NCI-H748 (cell line): ENCODE data around the gene ANKRD13D.
A peak's percentile ranks its signal among the peaks of the same experiment; 100 is the strongest.

Experiments used
- DNase-seq: peaks from one replicate; lab custom pipeline; 2025; ENCODE audit not compliant: unreplicated experiment; lab: John Stamatoyannopoulos, UW

The ANKRD13D gene

GRCh38 chr11:67289226-67289650 lies at the start of gene ANKRD13D:
Gene ANKRD13D (plus strand): TSS chr11:67289303. CDS start chr11:67289461, 158 bp downstream.
- DNase-seq = peak; percentile 88

DNA sequence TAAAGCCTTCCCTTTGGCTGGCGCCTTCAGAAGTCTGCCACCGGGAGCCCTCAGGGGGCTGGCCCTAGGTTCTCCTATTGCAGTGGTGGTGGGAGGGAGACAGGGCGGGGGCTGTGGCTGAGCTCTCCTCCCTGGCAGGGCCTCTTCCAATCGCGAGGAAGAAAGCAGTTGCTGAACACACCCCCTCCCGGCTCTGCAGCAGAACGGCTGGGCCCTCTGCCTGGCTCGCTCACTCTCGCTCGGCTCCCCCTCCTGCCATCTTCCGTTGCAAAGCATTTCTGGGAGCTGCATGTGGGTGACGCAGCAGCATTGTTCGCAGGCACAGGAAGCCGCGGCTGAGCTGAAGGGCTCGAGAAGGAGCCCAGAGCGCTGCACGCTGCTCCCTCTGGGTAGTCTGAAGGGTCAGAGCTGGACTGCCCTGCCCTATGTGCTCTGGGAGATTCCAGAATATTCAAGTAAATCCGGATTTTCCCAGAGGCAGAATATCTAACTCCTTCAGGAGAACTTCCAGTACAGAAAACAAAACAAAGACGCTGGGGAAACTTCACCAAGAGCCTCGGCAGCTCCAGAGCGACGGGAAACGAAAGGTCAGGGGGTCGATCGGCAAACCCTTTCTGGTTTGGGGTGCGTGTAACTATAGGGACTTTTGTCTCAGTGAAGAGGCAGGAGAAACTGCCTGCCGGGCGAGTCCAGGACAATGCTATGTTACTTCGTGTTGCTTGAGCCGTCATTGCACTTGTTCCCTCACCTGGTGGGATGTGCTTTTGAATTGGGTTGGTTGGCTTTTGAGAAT lies 49.1 kb upstream of the ANKRD13D start:
- DNase-seq = peak; percentile 98

DNA sequence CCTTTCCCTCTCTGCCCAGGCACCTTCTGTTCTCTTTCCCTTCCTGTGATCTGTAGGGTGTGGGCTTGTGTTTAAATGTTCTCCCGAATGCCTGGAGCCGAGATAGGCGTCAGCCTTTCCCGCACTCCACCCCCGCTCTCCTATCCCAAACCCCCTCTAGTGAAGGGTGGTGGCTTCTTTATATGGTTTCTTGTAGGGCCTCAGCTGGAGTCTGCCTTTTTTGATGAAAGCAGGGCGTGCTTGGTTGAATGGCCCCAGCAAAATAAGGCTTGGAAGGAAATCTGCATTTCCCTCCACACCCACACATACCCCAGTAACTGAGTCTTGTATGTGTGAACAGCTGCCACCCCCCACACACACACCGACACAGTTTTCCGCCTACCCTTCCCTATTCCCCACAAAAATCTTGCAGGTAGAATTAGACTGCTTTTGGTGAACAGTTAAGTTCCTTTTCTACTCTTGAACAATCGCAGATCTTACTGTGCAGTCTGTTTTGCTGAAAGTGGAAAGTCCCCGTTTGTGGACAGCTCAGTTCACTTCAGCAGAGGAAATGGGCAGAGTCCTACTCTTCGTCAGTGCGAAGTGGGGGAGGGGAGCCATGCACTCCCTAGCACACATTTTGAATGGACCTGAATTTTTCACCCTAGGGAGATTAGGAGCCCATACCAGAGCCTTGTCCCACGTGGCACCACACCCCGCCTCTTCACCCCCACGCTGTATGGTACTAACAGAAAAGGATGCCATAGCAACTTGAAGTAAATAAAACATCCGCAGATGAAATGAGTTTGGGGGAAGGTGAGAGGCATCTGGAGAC lies 48.3 kb upstream of the ANKRD13D start:
- peak; percentile 45 for DNase-seq

DNA sequence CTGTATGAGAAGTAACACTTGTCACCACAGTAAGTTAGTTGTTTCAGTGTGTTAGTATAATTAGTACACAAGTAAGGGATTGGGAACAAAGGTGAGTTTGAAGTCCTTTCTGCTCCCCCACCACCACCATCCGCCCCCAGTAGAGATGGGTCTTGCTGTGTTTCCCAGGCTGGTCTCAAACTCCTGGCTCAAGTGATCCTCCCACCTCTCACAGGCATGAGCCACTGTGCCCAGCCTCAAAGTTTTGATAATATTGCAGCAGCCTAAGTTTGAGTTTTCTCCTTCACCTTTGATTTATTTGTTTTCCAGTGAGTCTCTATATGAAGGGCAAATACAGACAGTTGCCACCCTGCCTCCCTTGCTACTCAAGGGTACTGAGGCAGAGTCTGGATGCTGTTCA lies 46.6 kb upstream of the ANKRD13D start:
- DNase-seq = no peak

DNA sequence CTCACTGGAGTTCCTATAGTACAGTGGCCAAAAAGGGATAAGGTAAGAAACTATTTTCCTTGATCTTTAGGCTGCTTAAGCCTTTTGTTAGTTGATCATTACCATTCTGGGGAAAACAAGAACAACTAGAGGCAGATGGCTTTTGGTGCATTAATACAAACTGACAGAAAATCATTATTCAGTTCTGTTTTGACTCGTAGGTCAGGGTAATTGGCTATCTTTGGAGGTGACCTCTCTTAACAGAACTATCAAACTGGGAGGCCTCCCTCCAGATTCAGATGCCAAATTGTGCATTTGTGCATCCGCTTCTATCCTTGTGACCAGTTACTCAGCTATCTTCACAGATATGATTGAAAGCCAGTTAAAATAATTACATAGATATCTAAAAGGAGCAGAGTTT lies 46.1 kb upstream of the ANKRD13D start:
- DNase-seq = no peak

DNA sequence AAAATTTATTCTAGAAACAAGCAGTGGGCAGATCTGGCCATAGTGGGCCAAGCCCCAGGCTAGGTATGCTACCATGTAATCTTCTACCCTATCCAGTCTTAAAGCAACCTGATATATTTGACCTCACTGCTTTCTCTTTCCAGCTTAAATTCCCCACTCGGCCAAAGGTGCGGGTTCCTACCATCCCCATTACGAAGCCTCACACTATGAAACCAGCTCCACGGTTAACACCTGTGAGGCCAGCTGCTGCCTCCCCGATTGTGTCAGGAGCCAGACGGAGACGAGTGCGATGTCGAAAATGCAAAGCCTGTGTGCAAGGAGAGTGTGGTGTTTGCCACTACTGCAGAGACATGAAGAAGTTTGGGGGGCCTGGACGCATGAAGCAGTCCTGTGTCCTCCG lies 44.1 kb upstream of the ANKRD13D start:
- no peak for DNase-seq

DNA sequence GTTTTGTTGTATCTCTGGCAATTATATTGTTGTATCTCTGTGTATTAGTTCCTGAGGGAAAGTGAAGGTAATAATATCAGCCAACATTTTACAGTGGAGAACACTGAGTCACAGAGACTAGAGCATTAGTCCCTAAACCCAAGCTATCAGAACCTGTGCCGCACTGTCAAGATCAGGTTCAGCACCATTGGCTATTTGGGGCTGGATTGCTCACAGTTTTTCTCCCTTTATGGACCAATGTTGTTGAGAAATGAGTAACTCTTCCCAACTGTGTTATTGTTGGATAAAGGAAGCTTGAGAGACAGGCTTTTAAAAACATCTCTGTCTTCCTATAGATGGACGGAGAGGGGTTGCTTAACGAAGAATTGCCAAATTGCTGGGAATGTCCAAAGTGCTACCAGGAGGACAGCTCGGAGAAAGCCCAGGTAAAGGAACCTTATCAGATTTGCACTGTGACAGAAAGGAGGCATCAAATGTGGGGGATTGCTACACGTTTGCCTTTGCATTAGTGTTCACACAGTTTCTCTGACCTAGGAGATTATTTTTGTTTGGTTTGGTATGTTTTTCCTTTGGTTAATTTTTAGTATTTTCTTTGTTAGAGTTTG lies 41.1 kb upstream of the ANKRD13D start:
- DNase-seq = no peak

- no peak for DNase-seq
These were observed 40.5 kb upstream of the ANKRD13D start for GRCh38 chr11:67248653-67249052.

DNA sequence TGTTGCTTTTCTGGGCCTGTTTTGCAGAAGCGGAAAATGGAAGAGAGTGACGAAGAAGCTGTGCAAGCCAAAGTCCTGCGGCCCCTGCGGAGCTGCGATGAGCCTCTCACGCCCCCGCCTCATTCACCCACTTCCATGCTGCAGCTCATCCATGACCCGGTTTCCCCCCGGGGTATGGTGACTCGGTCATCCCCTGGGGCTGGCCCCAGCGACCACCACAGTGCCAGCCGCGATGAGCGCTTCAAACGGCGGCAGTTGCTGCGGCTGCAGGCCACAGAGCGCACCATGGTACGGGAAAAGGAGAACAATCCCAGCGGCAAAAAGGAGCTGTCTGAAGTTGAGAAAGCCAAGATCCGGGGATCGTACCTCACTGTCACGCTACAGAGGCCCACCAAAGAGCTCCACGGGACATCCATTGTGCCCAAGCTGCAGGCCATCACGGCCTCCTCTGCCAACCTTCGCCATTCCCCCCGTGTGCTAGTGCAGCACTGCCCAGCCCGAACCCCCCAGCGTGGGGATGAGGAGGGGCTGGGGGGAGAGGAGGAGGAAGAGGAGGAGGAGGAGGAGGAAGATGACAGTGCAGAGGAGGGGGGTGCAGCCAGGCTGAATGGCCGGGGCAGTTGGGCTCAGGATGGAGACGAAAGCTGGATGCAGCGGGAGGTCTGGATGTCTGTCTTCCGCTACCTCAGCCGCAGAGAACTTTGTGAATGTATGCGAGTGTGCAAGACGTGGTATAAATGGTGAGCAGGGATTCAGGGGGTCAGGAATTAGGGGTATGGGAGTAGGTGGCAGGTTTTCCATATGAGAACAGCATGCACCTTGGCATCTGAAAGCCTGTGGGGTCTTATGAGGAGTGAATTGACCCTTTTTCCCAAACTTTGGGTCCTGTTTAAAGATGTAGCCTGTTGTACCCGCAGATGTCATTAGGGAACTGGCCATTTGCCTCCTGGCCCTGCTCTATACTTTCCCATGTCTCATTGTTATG lies 38.8 kb upstream of the ANKRD13D start:
- no peak for DNase-seq

DNA sequence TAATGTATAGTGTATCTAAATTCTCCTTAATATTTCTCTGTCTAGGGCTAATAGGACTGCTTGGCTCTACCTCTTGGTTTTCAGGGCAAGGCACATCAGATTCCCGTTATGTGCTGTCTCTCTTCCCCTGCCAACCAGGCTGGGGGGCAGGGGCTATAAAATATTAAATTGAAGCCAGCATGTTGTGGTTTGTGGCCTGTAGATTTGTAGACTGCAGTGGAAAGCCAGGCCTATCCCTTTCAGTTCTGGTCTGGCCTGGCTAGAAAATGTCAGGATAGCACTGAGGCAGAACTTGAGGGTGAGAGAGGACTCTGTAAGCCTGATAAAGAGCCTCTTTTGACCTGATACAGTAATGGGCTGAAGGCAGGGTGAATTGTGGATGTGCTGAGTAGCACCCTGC lies 37.3 kb upstream of the ANKRD13D start:
- DNase-seq = no peak

DNA sequence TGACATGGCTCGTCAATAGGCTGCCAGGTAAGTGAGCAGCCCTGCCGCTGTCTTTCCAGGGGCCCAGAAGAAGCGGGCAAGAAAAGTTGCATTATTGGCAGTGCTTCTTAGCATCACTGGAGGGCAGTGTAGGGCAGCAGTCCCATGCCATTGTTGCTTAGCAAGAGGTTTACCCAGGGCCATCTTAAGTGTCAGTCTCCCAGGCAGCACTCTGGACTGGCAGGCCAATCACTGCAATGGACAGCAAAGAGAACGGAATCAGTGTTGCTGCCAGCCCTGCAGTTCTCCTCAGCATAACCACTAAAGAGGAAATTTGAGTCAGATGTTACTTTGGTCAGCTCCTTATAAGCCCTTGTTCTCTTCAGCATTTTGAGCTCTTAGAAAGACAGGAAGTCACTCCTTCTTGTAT lies 36.3 kb upstream of the ANKRD13D start:
- peak; percentile 9 for DNase-seq

DNA sequence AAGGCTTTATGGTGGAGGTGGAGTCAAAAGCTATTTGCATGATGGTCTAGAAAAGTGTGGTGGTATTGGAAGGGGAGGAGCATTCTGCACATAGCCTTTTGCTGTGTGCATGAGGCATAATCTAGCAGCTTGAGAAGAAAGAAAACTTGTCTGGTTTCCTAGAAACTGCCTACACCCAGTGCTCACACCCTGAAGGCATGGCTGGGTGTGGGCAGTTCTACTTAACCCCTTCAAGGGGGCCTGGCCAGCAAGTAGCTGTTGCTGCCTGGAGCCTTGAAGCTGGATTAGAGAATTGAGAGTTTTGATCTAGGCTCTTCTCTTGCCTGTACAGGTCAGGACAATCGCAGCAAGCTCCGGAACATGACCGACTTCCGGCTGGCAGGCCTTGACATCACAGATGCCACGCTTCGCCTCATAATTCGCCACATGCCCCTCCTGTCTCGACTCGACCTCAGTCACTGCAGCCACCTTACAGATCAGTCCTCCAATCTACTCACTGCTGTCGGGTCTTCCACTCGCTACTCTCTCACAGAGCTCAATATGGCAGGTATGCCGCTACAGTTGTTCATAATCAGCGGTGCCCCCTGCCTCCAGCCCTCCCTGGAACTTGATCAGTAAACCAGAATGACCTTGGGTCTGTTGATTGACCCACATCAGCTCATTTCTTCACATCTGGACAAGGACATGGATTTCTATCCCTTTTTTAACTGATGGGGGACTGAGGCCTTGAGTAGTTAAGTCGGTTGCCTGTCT lies 35.1 kb upstream of the ANKRD13D start:
- DNase-seq = no peak

GRCh38 chr11:67254798-67255197 lies 34.3 kb upstream of the ANKRD13D start:
- DNase-seq = no peak

DNA sequence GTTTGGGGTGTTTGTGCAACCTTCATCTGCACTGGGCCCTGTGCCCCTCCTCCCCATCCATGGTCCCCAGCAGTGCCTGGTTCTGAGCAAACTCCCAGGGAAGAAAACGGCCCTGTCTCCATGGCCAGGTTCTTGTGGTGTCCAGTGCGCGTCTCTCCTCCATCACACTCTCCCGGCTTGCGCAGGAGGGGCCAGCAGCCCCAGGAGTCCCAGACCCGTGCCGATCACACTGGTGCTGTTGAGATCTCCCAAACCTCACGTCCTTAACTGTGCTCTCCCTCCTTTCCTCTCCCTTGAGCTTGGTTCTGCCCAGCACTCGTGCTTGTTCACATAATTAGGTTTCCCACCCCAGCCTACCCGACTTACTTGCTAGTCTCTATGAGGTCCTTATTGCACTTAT lies 33.8 kb upstream of the ANKRD13D start:
- no peak for DNase-seq

GRCh38 chr11:67255864-67256263 lies 33.2 kb upstream of the ANKRD13D start:
- no peak for DNase-seq

DNA sequence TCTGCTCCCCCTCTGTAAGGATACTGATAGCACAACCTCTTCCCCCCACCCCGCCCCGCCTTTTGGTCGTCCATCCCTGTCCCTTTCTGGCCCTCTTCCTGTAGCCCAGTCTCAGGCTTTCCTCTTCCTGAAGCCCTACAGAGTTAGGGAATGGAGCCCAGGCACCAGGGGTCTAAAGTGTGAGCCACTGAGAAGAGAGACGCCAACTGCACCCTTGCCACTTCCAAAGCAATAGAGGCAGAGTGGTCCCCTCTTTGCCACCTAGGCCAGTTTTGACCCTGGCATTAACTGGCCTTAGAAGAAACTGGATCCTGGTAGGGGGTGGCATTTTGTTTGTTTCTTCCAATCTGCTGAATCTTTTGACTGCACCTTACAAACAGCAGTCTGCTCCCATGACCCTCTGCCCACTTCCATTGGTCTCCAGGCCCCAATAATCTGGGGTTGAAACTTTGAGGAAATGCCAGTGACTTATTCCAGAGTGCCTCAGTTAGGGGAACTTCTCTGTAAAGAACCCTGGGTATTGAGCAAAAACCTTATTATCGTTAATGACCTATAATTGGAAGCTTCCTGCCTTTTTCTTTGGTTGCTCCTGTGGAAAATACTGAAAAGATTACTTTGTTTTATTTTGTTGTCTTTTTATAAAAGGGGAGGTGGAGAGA lies 32.5 kb upstream of the ANKRD13D start:
- no peak for DNase-seq

- no peak for DNase-seq
These were observed 28.7 kb upstream of the ANKRD13D start for GRCh38 chr11:67260406-67260805.

DNA sequence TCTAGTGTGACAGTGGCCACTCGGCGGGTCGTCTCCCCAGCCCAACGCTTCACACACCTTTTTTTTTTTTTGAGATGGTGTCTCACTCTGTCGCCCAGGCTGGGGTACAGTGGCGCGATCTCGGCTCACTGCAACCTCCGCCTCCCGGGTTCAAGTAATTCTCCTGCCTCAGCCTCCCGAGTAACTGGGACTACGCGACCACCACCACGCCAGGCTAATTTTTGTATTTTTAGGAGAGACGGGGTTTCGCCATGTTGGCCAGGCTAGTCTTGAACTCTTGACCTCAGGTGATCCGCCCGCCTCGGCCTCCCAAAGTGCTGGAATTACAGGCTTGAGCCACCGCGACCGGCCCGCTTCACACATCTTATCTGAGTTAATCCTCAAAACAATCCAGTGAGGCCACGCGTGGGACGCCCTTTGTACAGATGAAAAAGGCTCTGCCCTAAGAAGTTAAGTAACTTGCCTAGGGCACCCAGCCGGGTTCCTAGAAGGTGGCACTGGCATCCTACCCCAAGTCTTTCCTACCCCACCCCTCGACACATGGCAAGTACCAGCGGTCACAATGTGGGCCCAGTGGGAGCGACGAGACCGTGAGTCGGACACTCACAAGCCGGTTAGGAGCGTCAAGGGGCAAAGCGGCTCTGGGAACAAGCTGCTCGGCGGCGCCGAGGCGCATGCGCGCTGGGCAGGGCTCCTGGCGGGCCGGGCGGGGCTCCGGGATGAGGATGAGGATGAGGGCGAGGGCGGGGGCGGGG lies 28.0 kb upstream of the ANKRD13D start:
- peak; percentile 48 for DNase-seq

GRCh38 chr11:67261640-67261945 lies 27.5 kb upstream of the ANKRD13D start:
- no peak for DNase-seq
